Sigmoid colon (tissue), 4 donors: ENCODE measurements around the gene LDLRAD4.

Experiments used
- CTCF ChIP-seq, 4 experiments: fragments of 450-650 bp in 3 of 4; fragments of 200-600 bp in 1 of 4; IDR thresholded peaks; one replicate each; pipeline ENCODE4 v1.5.1; 2016 to 2019; ENCODE audit warnings: antibody characterized with exemption in 4 of 4, mild to moderate bottlenecking in 3 of 4, moderate library complexity in 2 of 4
- POLR2AphosphoS5 ChIP-seq, 4 donors: sonication (generic); formaldehyde crosslinking; IDR thresholded peaks; one replicate each; pipeline ENCODE4 v1.6.1; 2017; ENCODE audit warnings: antibody characterized with exemption in 4 of 4

- TF ChIP-seq CTCF (IDR thresholded peaks at IDR 0.05) (no peak), POLR2AphosphoS5 (IDR thresholded peaks at IDR 0.05) (no peak)
Observed at GRCh38 chr18:13180614-13181375, 37.8 kb upstream of the LDLRAD4 start.
